SK-N-SH (cell line): ENCODE results near the gene DCLK1. TPM values are rescaled to one million over a fixed set of nuclear protein-coding genes. Genes with fewer than 3 reads are reported as not detected.

Source experiments
- CTCF ChIA-PET: fragments of 300-600, 350-600 bp; formaldehyde crosslinking; extraction: SDS; loops from one replicate; lab custom pipeline; 2021; lab: Yijun Ruan, JAX
- POLR2A ChIA-PET: fragments of 350-600 bp; sonication (Branson Sonifier 250); formaldehyde crosslinking; extraction: SDS; loops from one replicate; lab custom pipeline; 2020; ENCODE audit warnings: antibody characterized with exemption, inconsistent platforms; lab: Yijun Ruan, JAX
- DNase-seq: peaks from one replicate; pipeline ENCODE4 v3.0.0; 2012
- H2AFZ ChIP-seq: fragments of 200-600 bp; sonication (generic); 2 replicates; pipeline ENCODE4 v1.8.1; 2016; ENCODE audit warnings: antibody characterized with exemption, mild to moderate bottlenecking, low read depth
- H3F3A ChIP-seq: fragments of 200-600 bp; sonication (generic); replicated peaks from 2 replicates; pipeline ENCODE3; 2016; ENCODE audit warnings: antibody characterized with exemption, mild to moderate bottlenecking; ENCODE audit not compliant: insufficient read depth
- H3K27ac ChIP-seq, 2 experiments: fragments of 200-500 bp in 1 of 2; fragments of 200-600 bp in 1 of 2; sonication (Bioruptor generic) in 1 of 2; sonication (generic), shearing (Covaris generic) in 1 of 2; 2 replicates each; pipeline versions ENCODE4 v1.5.1 to v1.6.1; 2014 to 2016; ENCODE audit warnings: low read depth in 2 of 2, inconsistent platforms in 1 of 2, low read length in 1 of 2, mild to moderate bottlenecking in 1 of 2, mixed read lengths in 1 of 2
- H3K27me3 ChIP-seq: fragments of 200-600 bp; sonication (generic), shearing (Covaris generic); 2 replicates; pipeline ENCODE4 v1.6.1; 2016; ENCODE audit warnings: mixed run types; ENCODE audit not compliant: insufficient read depth
- H3K36me3 ChIP-seq, 2 experiments: fragments of 200-500 bp in 1 of 2; fragments of 200-600 bp in 1 of 2; sonication (Bioruptor generic) in 1 of 2; sonication (generic) in 1 of 2; replicated peaks in 1 of 2; 2 replicates each; pipeline versions ENCODE3 to v1.5.1; 2014 to 2016; ENCODE audit warnings: low read length in 1 of 2, mild to moderate bottlenecking in 1 of 2; ENCODE audit not compliant: insufficient read depth in 2 of 2, control insufficient read depth in 1 of 2
- H3K4me1 ChIP-seq, 2 experiments: fragments of 200-500 bp in 1 of 2; fragments of 200-600 bp in 1 of 2; sonication (Bioruptor generic) in 1 of 2; sonication (generic), shearing (Covaris generic) in 1 of 2; 2 replicates each; pipeline versions ENCODE4 v1.5.1 to v1.6.1; 2014 to 2016; ENCODE audit warnings: low read depth in 1 of 2, low read length in 1 of 2, mixed run types in 1 of 2; ENCODE audit not compliant: insufficient read depth in 2 of 2, control insufficient read depth in 1 of 2
- H3K4me2 ChIP-seq: fragments of 200-600 bp; sonication (generic), shearing (Covaris generic); 2 replicates; pipeline ENCODE4 v1.6.1; 2017; ENCODE audit warnings: mixed run types
- H3K4me3 ChIP-seq, 2 experiments: fragments of 200-500 bp in 1 of 2; fragments of 200-600 bp in 1 of 2; sonication (Bioruptor generic) in 1 of 2; sonication (generic), shearing (Covaris generic) in 1 of 2; 2 replicates each; pipeline versions ENCODE4 v1.5.1 to v1.8.1; 2014 to 2016; ENCODE audit warnings: low read depth in 2 of 2, inconsistent platforms in 1 of 2, low read length in 1 of 2, mild to moderate bottlenecking in 1 of 2, mixed read lengths in 1 of 2, moderate library complexity in 1 of 2
- H3K79me2 ChIP-seq: fragments of 200-600 bp; sonication (generic); 2 replicates; pipeline ENCODE4 v1.8.1; 2017; ENCODE audit warnings: mild to moderate bottlenecking; ENCODE audit not compliant: insufficient read depth
- H3K9ac ChIP-seq: fragments of 200-600 bp; sonication (generic); 2 replicates; pipeline ENCODE4 v1.6.1; 2017; ENCODE audit warnings: mixed run types
- H3K9me2 ChIP-seq: fragments of 200-600 bp; sonication (generic); 2 replicates; pipeline ENCODE4 v1.6.1; 2017; ENCODE audit warnings: mixed run types
- H3K9me3 ChIP-seq: fragments of 200-600 bp; sonication (generic); 2 replicates; pipeline ENCODE4 v1.6.1; 2017; ENCODE audit warnings: mixed run types, mild to moderate bottlenecking, moderate library complexity
- H4K20me1 ChIP-seq: fragments of 200-600 bp; sonication (generic); 2 replicates; pipeline ENCODE4 v1.6.1; 2017; ENCODE audit warnings: mild to moderate bottlenecking, mixed run types; ENCODE audit not compliant: insufficient read depth
- CHD2 ChIP-seq: fragments of 150-350 bp; IDR thresholded peaks from 2 replicates; pipeline ENCODE4 v1.6.1; 2018; ENCODE audit warnings: low read length; ENCODE audit not compliant: partially characterized antibody
- CTCF ChIP-seq: fragments of 200-600 bp; sonication (generic); IDR thresholded peaks from 2 replicates; pipeline ENCODE4 v1.6.1; 2017; ENCODE audit warnings: antibody characterized with exemption, mild to moderate bottlenecking, moderate library complexity
- ELF1 ChIP-seq: IDR thresholded peaks from 2 replicates; pipeline ENCODE4 v1.4.0; 2012
- FOSL2 ChIP-seq: IDR thresholded peaks from 2 replicates; pipeline ENCODE4 v1.4.0; 2012; ENCODE audit warnings: low read depth, mild to moderate bottlenecking, moderate library complexity, borderline replicate concordance
- FOXJ3 ChIP-seq: sonication (generic); formaldehyde crosslinking; IDR thresholded peaks from 2 replicates; pipeline ENCODE4 v1.5.1; 2020; ENCODE audit warnings: mild to moderate bottlenecking, missing genetic modification reagents
- FOXM1 ChIP-seq: IDR thresholded peaks from 2 replicates; pipeline ENCODE4 v1.4.0; 2012; ENCODE audit warnings: low read depth, mild to moderate bottlenecking
- GATA2 ChIP-seq: sonication (generic); formaldehyde crosslinking; IDR thresholded peaks from 2 replicates; pipeline ENCODE4 v1.5.0; 2020; ENCODE audit warnings: mild to moderate bottlenecking, missing genetic modification reagents
- IRF3 ChIP-seq: fragments of 150-350 bp; IDR thresholded peaks from 2 replicates; pipeline ENCODE4 v1.6.1; 2016; ENCODE audit warnings: mild to moderate bottlenecking, low read depth, low read length
- MAX ChIP-seq: IDR thresholded peaks from 2 replicates; pipeline ENCODE4 v1.4.0; 2012; ENCODE audit warnings: low read depth
- MEF2A ChIP-seq: IDR thresholded peaks from 2 replicates; pipeline ENCODE4 v1.4.0; 2012; ENCODE audit warnings: low read depth, borderline replicate concordance
- MXI1 ChIP-seq: IDR thresholded peaks from 2 replicates; pipeline ENCODE4 v1.6.1; 2012; ENCODE audit warnings: mild to moderate bottlenecking, low read depth, low read length, improper control_type of control experiment
- NFIC ChIP-seq: IDR thresholded peaks from 2 replicates; pipeline ENCODE4 v1.4.0; 2012; ENCODE audit warnings: borderline replicate concordance
- NRF1 ChIP-seq: IDR thresholded peaks from 2 replicates; pipeline ENCODE4 v1.6.1; 2012; ENCODE audit warnings: low read depth, mild to moderate bottlenecking, low read length
- POLR2AphosphoS5 ChIP-seq: IDR thresholded peaks from 2 replicates; pipeline ENCODE4 v1.6.1; 2012; ENCODE audit warnings: low read depth, low read length
- RCOR1 ChIP-seq: fragments of 150-350 bp; IDR thresholded peaks from 2 replicates; pipeline ENCODE4 v1.6.1; 2017; ENCODE audit warnings: antibody characterized with exemption, low read length
- REST ChIP-seq: IDR thresholded peaks from 2 replicates; pipeline ENCODE4 v1.6.1; 2012; ENCODE audit warnings: mild to moderate bottlenecking, low read depth, low read length, moderate library complexity
- RFX5 ChIP-seq: IDR thresholded peaks from 2 replicates; pipeline ENCODE4 v1.6.1; 2012; ENCODE audit warnings: mild to moderate bottlenecking, improper control_type of control experiment, low read length
- SIN3A ChIP-seq: IDR thresholded peaks from 2 replicates; pipeline ENCODE4 v1.6.1; 2012; ENCODE audit warnings: low read depth, mild to moderate bottlenecking, low read length, moderate library complexity, borderline replicate concordance
- SMC3 ChIP-seq: IDR thresholded peaks from 2 replicates; pipeline ENCODE4 v1.6.1; 2012; ENCODE audit warnings: low read depth, low read length, improper control_type of control experiment
- TAF1 ChIP-seq: IDR thresholded peaks from 2 replicates; pipeline ENCODE4 v1.6.1; 2012; ENCODE audit warnings: low read depth, mild to moderate bottlenecking, low read length, moderate library complexity, borderline replicate concordance
- TCF12 ChIP-seq: IDR thresholded peaks from 2 replicates; pipeline ENCODE4 v1.4.0; 2012
- TEAD4 ChIP-seq: IDR thresholded peaks from 2 replicates; pipeline ENCODE4 v1.4.0; 2012; ENCODE audit warnings: mild to moderate bottlenecking, borderline replicate concordance; ENCODE audit not compliant: insufficient read depth
- USF1 ChIP-seq: IDR thresholded peaks from 2 replicates; pipeline ENCODE4 v1.4.0; 2012; ENCODE audit warnings: low read depth, borderline replicate concordance
- YY1 ChIP-seq: IDR thresholded peaks from 2 replicates; pipeline ENCODE4 v1.4.0; 2012; ENCODE audit warnings: low read depth, mild to moderate bottlenecking
- ZBTB33 ChIP-seq: IDR thresholded peaks from 2 replicates; pipeline ENCODE4 v1.4.0; 2012; ENCODE audit warnings: low read depth, borderline replicate concordance
- WGBS: methylation state at CpG from one replicate; pipeline ENCODE4 v1.1.6; 2017; ENCODE audit warnings: low lambda C conversion rate; 5-methylcytosine and 5-hydroxymethylcytosine counted together
- polyA plus RNA-seq, 3 experiments: library from polyadenylated mRNA; depleted of rRNA; stranded (reverse); fragments of >200 nt; gene quantifications; 2 replicates each; pipeline ENCODE4 v1.2.3, GENCODE V29; 2012

The DCLK1 gene
- polyA plus RNA-seq, 1 of the 3 experiments (the other 2 are of a cell fraction) = 1.1 TPM

- peak overlapping the region; percentile 47 to 77; a peak in 3 of 4 replicates for H3K27ac ChIP-seq
- H3K9me3 ChIP-seq = no peaks in the 10 kb centered on the region
- no peaks in the 10 kb centered on the region for H4K20me1 ChIP-seq
- H3K79me2 ChIP-seq = no peaks in the 10 kb centered on the region
- H3F3A ChIP-seq = peaks cover 5% of the 10 kb centered on the region
- no peak for DNase-seq
- H3K27me3 ChIP-seq = no peaks in the 10 kb centered on the region
- no peaks in the 10 kb centered on the region for H3K36me3 ChIP-seq
- POLR2A ChIA-PET = no interaction called here
- CTCF ChIA-PET = interaction anchor here (1.0 to 1.7 kb wide), 3 partner anchors 12 to 207 kb away, joined by 3 to 4 read pairs (median 3); no protein-coding TSS in a partner anchor
- peak overlapping the region; percentile 0; the same call in 1 of the 2 replicates for H3K4me2 ChIP-seq
- 28% methylated on average over 1 of the region's 1 CpG for WGBS
- H3K4me3 ChIP-seq = no peak overlapping the region
- H2AFZ ChIP-seq = peak overlapping the region; percentile 24; the same call in 1 of the 2 replicates
- peaks cover 6 to 16% of the 10 kb centered on the region in 2 experiments; a peak in 3 of 4 replicates for H3K4me1 ChIP-seq
- no peaks in the 10 kb centered on the region for H3K9me2 ChIP-seq
- H3K9ac ChIP-seq = peak overlapping the region; percentile 20; the same call in 1 of the 2 replicates
- TF ChIP-seq YY1 (peak; percentile 44; the same call in 1 of the 2 replicates), MAX (no peak), FOSL2 (peak; percentile 80), GATA2 (CRISPR knock-in tag) (no peak), MEF2A (peak; percentile 82; the same call in 1 of the 2 replicates), NFIC (peak; percentile 64), MXI1 (no peak), SMC3 (no peak), POLR2AphosphoS5 (peak; percentile 59; the same call in 1 of the 2 replicates), TEAD4 (peak; percentile 97), ZBTB33 (no peak), SIN3A (no peak), ELF1 (0 out of 2 replicates have a peak, but pooled peaks have one; percentile 15), USF1 (no peak), REST (no peak), IRF3 (no peak), FOXM1 (peak; percentile 81; the same call in 1 of the 2 replicates), RFX5 (no peak), FOXJ3 (CRISPR knock-in tag) (no peak), CHD2 (no peak), NRF1 (no peak), RCOR1 (no peak), CTCF (no peak), TCF12 (peak; percentile 86), TAF1 (0 out of 2 replicates have a peak, but pooled peaks have one; percentile 6)
Measured at GRCh38 chr13:35838356-35838755, 292.8 kb downstream of the DCLK1 start.
